Stimulated activated CD4-positive, alpha-beta T cell treated with anti-CD3 and anti-CD28 coated beads, TNF-alpha, amount 100 ng/mL, for 1 hour (primary cell): ENCODE measurements around the gene NIP7.
"Not testable (repeated sequence)": the region's sequence is repeated elsewhere in the genome, so short reads cannot be mapped to it uniquely, and the experiment has no call there.

Experiments
- DNase-seq, 3 donors: peaks; one replicate each; pipeline ENCODE4 v3.0.0-alpha.2; 2020; ENCODE audit warnings: low read depth in 3 of 3, low spot score in 1 of 3

The NIP7 gene

GRCh38 chr16:69340095-69340644, 598 bp downstream of the NIP7 start:
- no peak for DNase-seq

- no peak for DNase-seq
These were observed 4.6 kb downstream of the NIP7 start for GRCh38 chr16:69344171-69344570.

- no peak for DNase-seq
These were observed 6.4 kb downstream of the NIP7 start for GRCh38 chr16:69345923-69346322.

- DNase-seq = no peak
These were observed 7.1 kb downstream of the NIP7 start for GRCh38 chr16:69346683-69347082.

GRCh38 chr16:69348222-69348621, 8.7 kb downstream of the NIP7 start:
- no peak for DNase-seq

GRCh38 chr16:69349536-69349935, 10.0 kb downstream of the NIP7 start:
- no peak for DNase-seq

GRCh38 chr16:69350536-69351133, 11.1 kb downstream of the NIP7 start:
- no peak for DNase-seq

- DNase-seq = no peak
These were observed 11.9 kb downstream of the NIP7 start, which contains the start of gene TMED6 for GRCh38 chr16:69351309-69352027. Gene TMED6 (minus strand): TSS chr16:69351786. CDS start chr16:69351753, 33 bp downstream.

GRCh38 chr16:69360070-69360469, 20.5 kb downstream of the NIP7 start:
- not testable (repeated sequence) for DNase-seq

GRCh38 chr16:69363281-69363717, 23.7 kb downstream of the NIP7 start:
- no peak for DNase-seq

- DNase-seq = no peak
These were observed 24.5 kb downstream of the NIP7 start for GRCh38 chr16:69364088-69364487.

GRCh38 chr16:69365901-69366300, 26.3 kb downstream of the NIP7 start:
- DNase-seq = no peak

- DNase-seq = no peak
These were observed 26.9 kb downstream of the NIP7 start for GRCh38 chr16:69366431-69366830.

- DNase-seq = no peak
These were observed 28.4 kb downstream of the NIP7 start for GRCh38 chr16:69367980-69368379.

- DNase-seq = no peak
These were observed 29.3 kb downstream of the NIP7 start for GRCh38 chr16:69368866-69369265.

GRCh38 chr16:69371564-69371963, 32.0 kb downstream of the NIP7 start:
- DNase-seq = no peak

GRCh38 chr16:69373019-69373418, 33.4 kb downstream of the NIP7 start:
- no peak for DNase-seq

GRCh38 chr16:69376393-69377059, 37.0 kb downstream of the NIP7 start:
- no peak for DNase-seq

- DNase-seq = no peak
These were observed 38.5 kb downstream of the NIP7 start for GRCh38 chr16:69378036-69378435.

GRCh38 chr16:69378760-69379159, 39.2 kb downstream of the NIP7 start:
- no peak for DNase-seq

GRCh38 chr16:69381231-69381630, 41.7 kb downstream of the NIP7 start:
- no peak for DNase-seq

- DNase-seq = no peak
These were observed 42.8 kb downstream of the NIP7 start for GRCh38 chr16:69382421-69382820.
